HCEC 1CT (cell line): ENCODE measurements around the gene QKI.

ENCODE experiments used
- DNase-seq: peaks from one replicate; pipeline ENCODE4 v3.0.0-alpha.2; 2017

The QKI gene

DNA sequence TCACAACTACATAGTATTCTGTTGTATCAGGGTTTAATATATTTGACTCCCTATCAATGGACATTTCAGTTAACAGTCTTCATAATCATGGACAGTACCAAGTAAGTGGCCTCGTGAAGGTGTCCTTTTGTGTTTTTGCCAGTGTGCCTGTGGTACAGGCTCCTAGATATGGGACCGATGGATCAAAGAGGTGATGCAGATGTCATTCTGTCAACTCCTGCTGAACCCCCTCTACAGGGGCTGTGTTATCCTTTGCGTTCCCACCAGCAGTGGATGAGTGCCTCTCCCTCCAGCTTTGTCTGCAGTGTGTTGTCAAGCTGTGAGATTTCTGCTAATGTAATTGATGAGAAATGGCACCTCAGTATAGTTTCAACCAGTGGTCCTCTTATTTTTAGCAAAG is 210.7 kb downstream of the QKI start:
- DNase-seq = no peak

DNA sequence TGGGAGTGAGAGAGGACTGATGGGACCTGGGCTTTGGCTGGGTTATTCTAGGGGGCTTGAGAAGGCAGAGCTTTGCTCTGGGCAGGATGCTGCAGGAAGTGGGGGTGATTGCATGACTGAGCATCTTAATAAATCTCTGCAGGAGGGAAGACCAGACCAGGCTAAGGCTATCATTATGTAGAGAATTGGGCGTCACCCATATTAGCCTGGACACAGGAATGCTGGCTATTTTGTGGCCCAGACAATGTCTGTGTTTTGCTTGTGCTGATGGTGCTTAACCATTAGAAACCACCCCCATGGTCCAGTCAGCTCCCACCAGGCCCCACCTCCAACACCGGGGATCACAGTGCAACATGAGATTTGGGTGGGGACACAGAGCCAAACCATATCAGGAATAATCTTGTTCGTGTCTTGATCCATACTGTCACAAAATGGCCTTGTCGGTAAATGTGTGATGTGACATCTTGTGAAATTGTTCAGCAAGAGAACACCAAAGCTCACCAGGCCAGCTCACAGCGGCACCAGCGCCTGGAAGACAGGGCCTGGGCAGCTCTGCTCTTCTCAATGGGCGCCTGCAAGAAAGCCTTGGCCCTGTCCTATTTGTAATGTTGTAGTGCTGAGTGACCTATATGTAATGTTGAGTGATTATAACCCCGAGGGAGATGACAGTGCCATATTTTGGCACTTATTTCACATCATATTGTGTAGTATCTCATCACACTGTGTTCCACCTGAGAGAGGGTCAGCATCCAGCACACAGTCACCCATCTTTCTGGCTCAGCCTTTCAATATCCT is 211.8 kb downstream of the QKI start:
- DNase-seq = no peak

DNA sequence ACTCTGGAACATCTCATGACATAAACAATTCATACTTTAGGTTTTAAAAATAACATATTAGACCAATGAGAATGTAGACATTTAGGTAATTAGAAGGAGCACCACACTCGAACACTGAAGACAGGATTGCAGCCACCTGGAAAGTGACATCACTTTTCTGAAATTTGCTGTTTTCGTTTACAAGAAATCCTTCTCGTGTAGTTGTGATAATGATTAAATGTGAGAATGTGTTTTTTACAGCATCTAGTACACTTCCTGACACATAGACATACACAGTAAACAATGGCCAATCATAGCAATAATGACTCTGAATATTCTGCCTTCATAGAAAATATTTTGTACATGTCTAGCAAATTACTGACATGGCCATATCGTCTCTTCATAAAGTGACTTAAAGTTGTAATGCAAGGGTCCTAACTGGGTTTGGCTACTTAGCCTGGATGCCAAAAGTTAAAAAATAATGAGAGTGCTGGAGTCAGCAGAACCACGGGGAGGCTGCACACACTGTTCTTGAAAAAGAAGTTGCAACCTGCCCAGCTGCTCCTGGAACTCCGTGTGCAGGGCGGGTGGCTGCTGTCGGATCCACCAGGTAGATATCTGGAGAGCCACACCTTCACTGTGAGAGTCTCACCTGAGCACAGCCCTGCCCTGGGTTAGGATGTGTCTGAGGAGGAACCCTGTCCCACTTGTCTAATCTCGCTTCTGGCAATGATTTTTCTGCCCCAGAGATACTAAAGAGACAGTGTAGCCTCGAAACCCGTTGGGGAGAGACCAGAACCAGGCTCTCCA is 212.9 kb downstream of the QKI start:
- no peak for DNase-seq
